Naive thymus-derived CD4-positive, alpha-beta T cell (primary cell): ENCODE measurements around the gene TSSC4. TPM values are rescaled to one million over a fixed set of nuclear protein-coding genes. Genes with fewer than 3 reads are reported as not detected.

ENCODE experiments used
- ATAC-seq: fragments of 150-1000 bp; cut with Tn5 transposase; 2 replicates; pipeline ENCODE4 v1.10.0; 2021; ENCODE audit warnings: mild to moderate bottlenecking, moderate library complexity
- CTCF ChIA-PET: fragments of 350-600 bp; sonication (Branson Sonifier 250); formaldehyde crosslinking; loops from one replicate; lab custom pipeline; 2021; ENCODE audit warnings: antibody characterized with exemption; lab: Charles Lee
- POLR2A ChIA-PET: fragments of 350-600 bp; sonication (Branson Sonifier 250); formaldehyde crosslinking; loops from one replicate; lab custom pipeline; 2021; ENCODE audit warnings: antibody characterized with exemption, inconsistent platforms; lab: Charles Lee
- DNase-seq, 9 donors: peaks; one replicate each; pipeline versions ENCODE4 v3.0.0 to v3.0.0-alpha.2; 2020 to 2022; ENCODE audit warnings: mixed read lengths in 1 of 9
- H3K27ac ChIP-seq: one replicate; pipeline ENCODE4 v1.7.0; 2013; ENCODE audit warnings: mild to moderate bottlenecking, low read depth, low read length, moderate library complexity
- H3K27me3 ChIP-seq, 2 donors: one replicate each; pipeline ENCODE4 v1.7.0; 2013; ENCODE audit warnings: low read length in 2 of 2, mild to moderate bottlenecking in 2 of 2, moderate library complexity in 2 of 2; ENCODE audit not compliant: control insufficient read depth in 2 of 2, insufficient read depth in 2 of 2
- H3K36me3 ChIP-seq, 3 experiments: 1 replicate in 2 of 3; 2 replicates in 1 of 3; pipeline ENCODE4 v1.7.0; 2013; ENCODE audit warnings: low read length in 3 of 3, mild to moderate bottlenecking in 3 of 3, moderate library complexity in 1 of 3; ENCODE audit not compliant: insufficient read depth in 3 of 3, control insufficient read depth in 2 of 3
- H3K4me1 ChIP-seq, 2 donors: one replicate each; pipeline ENCODE4 v1.7.0; 2013; ENCODE audit warnings: low read length in 2 of 2, mild to moderate bottlenecking in 2 of 2, moderate library complexity in 1 of 2; ENCODE audit not compliant: control insufficient read depth in 2 of 2, insufficient read depth in 2 of 2
- H3K4me3 ChIP-seq: 2 replicates; pipeline ENCODE4 v1.7.0; 2013; ENCODE audit warnings: mild to moderate bottlenecking, low read length
- H3K9me3 ChIP-seq, 3 experiments: 1 replicate in 2 of 3; 2 replicates in 1 of 3; pipeline ENCODE4 v1.7.0; 2013; ENCODE audit warnings: low read length in 3 of 3; ENCODE audit not compliant: control insufficient read depth in 2 of 3
- H3K27ac Mint-ChIP-seq, 9 donors: one replicate each; pipeline ENCODE4 v1.8.0; 2020 to 2022; ENCODE audit warnings: mixed read lengths in 9 of 9, mild to moderate bottlenecking in 8 of 9, moderate library complexity in 5 of 9, inconsistent platforms in 2 of 9
- H3K27me3 Mint-ChIP-seq, 5 donors: one replicate each; pipeline ENCODE4 v1.8.0; 2021 to 2022; ENCODE audit warnings: mixed read lengths in 5 of 5, mild to moderate bottlenecking in 1 of 5
- H3K36me3 Mint-ChIP-seq, 5 donors: one replicate each; pipeline ENCODE4 v1.8.0; 2020 to 2022; ENCODE audit warnings: mixed read lengths in 5 of 5, mild to moderate bottlenecking in 3 of 5, inconsistent platforms in 1 of 5
- H3K4me1 Mint-ChIP-seq, 7 donors: one replicate each; pipeline ENCODE4 v1.8.0; 2020 to 2022; ENCODE audit warnings: mixed read lengths in 7 of 7, mild to moderate bottlenecking in 3 of 7, inconsistent platforms in 1 of 7
- H3K4me3 Mint-ChIP-seq, 10 donors: one replicate each; pipeline ENCODE4 v1.8.0; 2020 to 2022; ENCODE audit warnings: mild to moderate bottlenecking in 10 of 10, mixed read lengths in 10 of 10, moderate library complexity in 6 of 10, inconsistent platforms in 2 of 10
- H3K9me3 Mint-ChIP-seq, 11 donors: one replicate each; pipeline ENCODE4 v1.8.0; 2020 to 2022; ENCODE audit warnings: mixed read lengths in 11 of 11, mild to moderate bottlenecking in 4 of 11, inconsistent platforms in 1 of 11, moderate library complexity in 1 of 11
- intact Hi-C, 2 donors: fragments of 100-400 bp; cut with micrococcal nuclease; formaldehyde crosslinking; loops; one replicate each; pipeline ENCODE4 v1.15.1; 2023
- polyA plus RNA-seq, 2 donors: library from polyadenylated mRNA; unstranded; fragments of 300-500 nt; fragmentation: Illumina TruSeq; gene quantifications; one replicate each; pipeline ENCODE4 v1.2.3, GENCODE V29; 2021
- total RNA-seq, 6 experiments: library from RNA in 5 of 6; stranded (reverse) in 5 of 6; gene quantifications; 1 replicate in 5 of 6; 2 replicates in 1 of 6; pipeline ENCODE4 v1.2.3 and lab custom pipeline; 2021 to 2026

Gene TSSC4
- total and polyA plus RNA-seq, 7 experiments from 2014 or later = 43.6 to 83.7 (median 51.7) TPM

GRCh38 chr11:2402106-2402505, 1.6 kb downstream of the TSSC4 start:
- ChIA-PET POLR2A (interaction anchor here (3.5 kb wide), 1 partner anchor 100 kb away, joined by 27 read pairs; the partner anchor contains the start of genes C11orf21 and TSPAN32), CTCF (interaction anchor here (1.0 kb wide), 1 partner anchor 19 kb away, joined by 3 read pairs; no protein-coding TSS in a partner anchor)
- DNase-seq (no peak), ATAC-seq (no peak)
- Mint-ChIP-seq H3K4me1 (peaks cover 0 to 28% (median 16%) of the 10 kb centered on the region in 7 donors), H3K27me3 (peaks cover 0 to 2% (median 0%) of the 10 kb centered on the region in 5 donors), H3K4me3 (peak overlapping the region; percentile 87 to 97 (median 92)), H3K9me3 (no peaks in the 10 kb centered on the region), H3K36me3 (peaks cover 0 to 10% (median 0%) of the 10 kb centered on the region in 5 donors), H3K27ac (peak overlapping the region in 5 of 9 donors; percentile 12 to 95 (median 70))
- intact Hi-C loops = loop anchor here (5.0 to 10.0 kb wide), 2 partner anchors 830 to 1087 kb away; partner anchors contain the start of gene DUSP8 (in 1 of the 2)
- Histone ChIP-seq H3K27ac (no peak overlapping the region), H3K4me1 (peaks cover 19 to 22% of the 10 kb centered on the region in 2 donors), H3K36me3 (peaks cover 0 to 38% (median 0%) of the 10 kb centered on the region in 3 experiments), H3K4me3 (no peak overlapping the region), H3K9me3 (no peaks in the 10 kb centered on the region), H3K27me3 (no peaks in the 10 kb centered on the region)

GRCh38 chr11:2402890-2403645, 2.5 kb downstream of the TSSC4 start:
- peak overlapping the region in 7 of 10 donors; percentile 25 to 97 (median 89) for H3K4me3 Mint-ChIP-seq
- H3K36me3 Mint-ChIP-seq = peaks cover 0 to 9% (median 0%) of the 10 kb centered on the region in 5 donors
- CTCF ChIA-PET = no interaction called here
- H3K4me1 Mint-ChIP-seq = peaks cover 0 to 28% (median 12%) of the 10 kb centered on the region in 7 donors
- Histone ChIP-seq H3K27me3 (no peaks in the 10 kb centered on the region), H3K4me1 (peaks cover 19 to 22% of the 10 kb centered on the region in 2 donors), H3K4me3 (no peak overlapping the region), H3K27ac (no peak overlapping the region), H3K9me3 (no peaks in the 10 kb centered on the region), H3K36me3 (peaks cover 0 to 37% (median 0%) of the 10 kb centered on the region in 3 experiments)
- no peaks in the 10 kb centered on the region for H3K9me3 Mint-ChIP-seq
- POLR2A ChIA-PET = interaction anchor here (0.6 to 0.8 kb wide), 2 partner anchors 83 to 98 kb away, joined by 3 to 5 read pairs; no protein-coding TSS in a partner anchor
- peak overlapping the region in 1 of 9 donors; percentile 81 for H3K27ac Mint-ChIP-seq
- DNase-seq (no peak), ATAC-seq (no peak)
- H3K27me3 Mint-ChIP-seq = peaks cover 0 to 2% (median 0%) of the 10 kb centered on the region in 5 donors
- intact Hi-C loops = loop anchor here (5.0 to 10.0 kb wide), 2 partner anchors 831 to 1088 kb away; partner anchors contain the start of gene DUSP8 (in 1 of the 2)

GRCh38 chr11:2404735-2405196, 4.2 kb downstream of the TSSC4 start:
- peaks cover 12 to 15% of the 10 kb centered on the region in 2 donors for H3K4me1 ChIP-seq
- DNase-seq (no peak), ATAC-seq (no peak)
- H3K9me3 ChIP-seq = no peaks in the 10 kb centered on the region
- H3K4me3 ChIP-seq = no peak overlapping the region
- H3K27me3 ChIP-seq = no peaks in the 10 kb centered on the region
- H3K4me3 Mint-ChIP-seq = no peak overlapping the region
- peaks cover 0 to 2% (median 0%) of the 10 kb centered on the region in 5 donors for H3K27me3 Mint-ChIP-seq
- intact Hi-C loops = loop anchor here (5.0 to 10.0 kb wide), 2 partner anchors 832 to 1090 kb away; partner anchors contain the start of gene DUSP8 (in 1 of the 2)
- no peak overlapping the region for H3K27ac Mint-ChIP-seq
- H3K9me3 Mint-ChIP-seq = no peaks in the 10 kb centered on the region
- peaks cover 0 to 22% (median 12%) of the 10 kb centered on the region in 7 donors for H3K4me1 Mint-ChIP-seq
- CTCF ChIA-PET = no interaction called here
- POLR2A ChIA-PET = no interaction called here
- no peak overlapping the region for H3K27ac ChIP-seq
- H3K36me3 Mint-ChIP-seq = peaks cover 0 to 9% (median 0%) of the 10 kb centered on the region in 5 donors
- H3K36me3 ChIP-seq = peaks cover 0 to 37% (median 0%) of the 10 kb centered on the region in 3 experiments

GRCh38 chr11:2406451-2406850, 5.9 kb downstream of the TSSC4 start:
- no peak overlapping the region for H3K27ac Mint-ChIP-seq
- no peaks in the 10 kb centered on the region for H3K9me3 ChIP-seq
- ChIA-PET CTCF (no interaction called here), POLR2A (interaction anchor here (0.8 kb wide), 1 partner anchor 310 kb away, joined by 3 read pairs; no protein-coding TSS in a partner anchor)
- no peak overlapping the region for H3K4me3 ChIP-seq
- H3K36me3 Mint-ChIP-seq = peaks cover 0 to 9% (median 0%) of the 10 kb centered on the region in 5 donors
- H3K4me3 Mint-ChIP-seq = no peak overlapping the region
- H3K4me1 Mint-ChIP-seq = peaks cover 0 to 13% (median 3%) of the 10 kb centered on the region in 7 donors
- ATAC-seq = no peak
- intact Hi-C loops = loop anchor here in 1 of 2 donors (10.0 kb wide), 1 partner anchor 1092 kb away; no protein-coding TSS in a partner anchor
- DNase-seq = no peak
- H3K27me3 ChIP-seq = no peaks in the 10 kb centered on the region
- H3K4me1 ChIP-seq = peaks cover 6 to 10% of the 10 kb centered on the region in 2 donors
- H3K27me3 Mint-ChIP-seq = no peaks in the 10 kb centered on the region
- H3K9me3 Mint-ChIP-seq = no peaks in the 10 kb centered on the region
- H3K27ac ChIP-seq = no peak overlapping the region
- peaks cover 0 to 32% (median 0%) of the 10 kb centered on the region in 3 experiments for H3K36me3 ChIP-seq

GRCh38 chr11:2406878-2407410, 6.4 kb downstream of the TSSC4 start:
- Mint-ChIP-seq H3K27ac (no peak overlapping the region), H3K36me3 (peaks cover 0 to 9% (median 0%) of the 10 kb centered on the region in 5 donors), H3K4me1 (peaks cover 0 to 8% (median 2%) of the 10 kb centered on the region in 7 donors), H3K4me3 (no peak overlapping the region), H3K9me3 (no peaks in the 10 kb centered on the region), H3K27me3 (no peaks in the 10 kb centered on the region)
- CTCF ChIA-PET = no interaction called here
- ATAC-seq (no peak), DNase-seq (no peak)
- Histone ChIP-seq H3K4me3 (no peak overlapping the region), H3K36me3 (peaks cover 0 to 30% (median 0%) of the 10 kb centered on the region in 3 experiments), H3K4me1 (peaks cover 2 to 6% of the 10 kb centered on the region in 2 donors), H3K9me3 (no peaks in the 10 kb centered on the region), H3K27me3 (no peaks in the 10 kb centered on the region), H3K27ac (no peak overlapping the region)
- POLR2A ChIA-PET = interaction anchor here (0.8 kb wide), 1 partner anchor 310 kb away, joined by 3 read pairs; no protein-coding TSS in a partner anchor
- intact Hi-C loops = loop anchor here in 1 of 2 donors (10.0 kb wide), 1 partner anchor 1092 kb away; no protein-coding TSS in a partner anchor

GRCh38 chr11:2408671-2409070, 8.1 kb downstream of the TSSC4 start:
- H3K27me3 ChIP-seq = no peaks in the 10 kb centered on the region
- Mint-ChIP-seq H3K4me1 (peaks cover 0 to 2% (median 0%) of the 10 kb centered on the region in 7 donors), H3K9me3 (no peaks in the 10 kb centered on the region), H3K4me3 (no peak overlapping the region), H3K27ac (no peak overlapping the region), H3K36me3 (peaks cover 0 to 4% (median 0%) of the 10 kb centered on the region in 5 donors), H3K27me3 (no peaks in the 10 kb centered on the region)
- peaks cover 0 to 13% (median 0%) of the 10 kb centered on the region in 3 experiments for H3K36me3 ChIP-seq
- H3K4me3 ChIP-seq = no peak overlapping the region
- no peaks in the 10 kb centered on the region for H3K4me1 ChIP-seq
- ChIA-PET POLR2A (no interaction called here), CTCF (interaction anchor here (0.6 to 0.7 kb wide), 2 partner anchors 128 to 214 kb away, joined by 3 read pairs; no protein-coding TSS in a partner anchor)
- DNase-seq (no peak), ATAC-seq (no peak)
- H3K27ac ChIP-seq = no peak overlapping the region
- H3K9me3 ChIP-seq = no peaks in the 10 kb centered on the region
- intact Hi-C loops = loop anchor here in 1 of 2 donors (10.0 kb wide), 1 partner anchor 1094 kb away; no protein-coding TSS in a partner anchor
